GM12873 (cell line): Measurements from ENCODE around the gene PREPL.

Experiments
- CTCF ChIP-seq: IDR thresholded peaks from 2 replicates; pipeline ENCODE4 v1.5.1; 2012; ENCODE audit warnings: low read depth, mild to moderate bottlenecking, moderate library complexity, low read length, control low read depth; ENCODE audit not compliant: insufficient read depth; ENCODE audit errors: missing control alignments

PREPL gene

GRCh38 chr2:44295633-44296359, 65.5 kb downstream of the PREPL start:
- peak; percentile 25 for TF ChIP-seq CTCF

- TF ChIP-seq CTCF: no peak
Observed at GRCh38 chr2:44295113-44295512, 66.2 kb downstream of the PREPL start.

GRCh38 chr2:44291281-44292248, 69.7 kb downstream of the PREPL start:
- peak; percentile 41 for TF ChIP-seq CTCF

GRCh38 chr2:44290261-44290660, 71.0 kb downstream of the PREPL start:
- TF ChIP-seq CTCF: no peak

- no peak for TF ChIP-seq CTCF
Observed at GRCh38 chr2:44286884-44287638, 74.2 kb downstream of the PREPL start.

GRCh38 chr2:44286119-44286883, 75.0 kb downstream of the PREPL start:
- TF ChIP-seq CTCF: no peak
